Measurements from ENCODE around the gene PTPN23. TPM values are rescaled to one million over a fixed set of nuclear protein-coding genes. Genes with fewer than 3 reads are reported as not detected.

The PTPN23 gene
- total RNA-seq, 2 experiments from 2014 or later = 25.9 to 30.3 TPM

DNA sequence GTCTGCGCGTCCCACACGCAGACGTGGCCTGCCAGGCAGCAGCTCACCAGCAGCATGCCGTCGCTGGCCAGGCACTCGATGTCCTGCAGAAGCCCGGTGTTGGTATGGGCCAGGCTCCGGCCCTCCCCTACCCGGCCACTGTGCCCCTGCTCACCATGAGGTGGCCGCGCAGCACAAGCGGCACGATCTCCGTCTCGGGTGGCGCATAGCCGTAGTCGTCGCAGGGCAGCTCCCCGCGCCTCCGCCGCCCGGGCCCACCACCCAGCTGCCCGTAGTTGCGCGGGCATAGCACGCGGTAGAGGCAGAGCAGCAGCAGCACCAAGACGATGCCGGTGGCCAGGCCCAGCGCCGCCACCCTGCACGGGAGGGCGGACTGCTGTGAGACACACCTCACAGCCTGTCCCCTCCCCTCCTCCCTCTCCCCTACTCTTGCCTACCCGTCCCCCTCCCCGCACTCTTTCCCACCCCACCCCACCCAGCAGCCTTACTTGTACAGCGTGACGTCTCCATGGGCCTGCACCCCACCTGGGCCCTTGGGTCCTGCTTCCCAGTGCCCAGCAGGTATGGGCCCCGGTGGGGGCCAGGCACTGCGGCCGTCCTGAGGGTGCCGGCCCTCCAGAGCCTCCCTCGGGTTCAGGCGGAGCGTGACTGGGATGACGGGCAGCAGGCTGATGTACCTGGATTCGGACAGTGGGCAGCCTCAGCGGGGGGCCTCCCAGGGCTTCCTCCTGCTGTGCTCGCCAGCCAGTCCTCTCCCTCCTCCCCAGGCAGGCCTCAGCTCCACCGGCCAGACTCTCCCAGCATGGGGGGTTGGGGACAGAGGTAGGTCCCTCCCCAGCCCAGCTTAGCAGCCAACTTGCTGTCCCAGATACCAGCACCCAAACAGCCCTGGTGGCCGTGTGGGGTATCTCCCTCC lies 37.6 kb downstream of the PTPN23 start:
- no peak overlapping the region for H3K27ac Mint-ChIP-seq
- H3K36me3 Mint-ChIP-seq = peaks cover 9% of the 10 kb centered on the region
- no peaks in the 10 kb centered on the region for H3K27me3 Mint-ChIP-seq
- no peaks in the 10 kb centered on the region for H3K9me3 Mint-ChIP-seq
- H3K4me3 Mint-ChIP-seq = no peak overlapping the region
- DNase-seq = no peak
- peaks cover 17% of the 10 kb centered on the region for H3K4me1 Mint-ChIP-seq

DNA sequence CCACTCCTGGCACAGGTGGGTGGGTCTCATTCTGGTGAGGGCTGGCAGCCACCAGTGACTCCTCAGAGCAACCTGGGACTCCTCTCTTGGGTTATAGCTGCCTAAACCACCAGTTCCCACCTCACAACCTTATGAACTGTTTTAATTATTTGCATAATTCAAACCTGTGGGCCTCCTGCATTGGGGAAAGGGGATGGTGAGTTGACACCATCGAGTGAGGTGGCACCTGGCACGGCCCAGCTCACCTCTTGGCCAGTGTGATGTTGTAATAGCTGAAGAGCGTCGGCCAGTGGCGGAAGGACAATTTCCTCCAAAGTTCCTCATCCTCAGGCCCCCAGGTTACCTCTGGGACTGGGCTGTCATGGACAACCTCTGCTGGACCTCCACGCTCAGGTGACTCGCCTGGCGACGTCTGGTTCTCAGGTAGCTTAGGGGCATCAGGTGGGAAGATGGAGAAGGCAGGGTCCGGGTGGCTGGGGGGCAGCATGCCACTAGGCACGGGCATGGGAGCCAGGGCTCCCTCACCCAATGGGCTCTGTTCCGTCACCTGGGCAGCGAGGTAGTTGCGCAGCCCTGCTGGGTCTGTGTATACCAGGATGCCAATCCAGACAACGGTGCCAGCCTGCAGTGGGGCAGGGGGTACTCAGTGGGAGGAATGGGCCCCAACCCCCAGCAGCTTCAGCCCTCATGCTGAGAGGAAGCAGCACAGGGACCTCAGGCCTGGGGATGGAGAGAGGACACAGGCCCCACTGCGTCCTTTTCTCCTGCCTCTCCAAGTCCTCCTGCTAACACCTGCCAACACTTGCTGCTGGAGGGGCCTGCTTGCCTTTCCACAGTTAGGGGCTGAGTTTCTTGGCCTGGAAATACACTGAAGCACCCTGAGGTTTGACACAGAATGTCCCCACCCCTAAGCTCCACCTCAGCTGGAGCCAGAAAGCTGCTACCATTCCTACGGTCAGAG lies 38.5 kb downstream of the PTPN23 start:
- no peaks in the 10 kb centered on the region for H3K9me3 Mint-ChIP-seq
- no peak for DNase-seq
- peaks cover 11% of the 10 kb centered on the region for H3K36me3 Mint-ChIP-seq
- no peaks in the 10 kb centered on the region for H3K27me3 Mint-ChIP-seq
- no peak overlapping the region for H3K27ac Mint-ChIP-seq
- H3K4me1 Mint-ChIP-seq = peaks cover 17% of the 10 kb centered on the region
- no peak overlapping the region for H3K4me3 Mint-ChIP-seq

DNA sequence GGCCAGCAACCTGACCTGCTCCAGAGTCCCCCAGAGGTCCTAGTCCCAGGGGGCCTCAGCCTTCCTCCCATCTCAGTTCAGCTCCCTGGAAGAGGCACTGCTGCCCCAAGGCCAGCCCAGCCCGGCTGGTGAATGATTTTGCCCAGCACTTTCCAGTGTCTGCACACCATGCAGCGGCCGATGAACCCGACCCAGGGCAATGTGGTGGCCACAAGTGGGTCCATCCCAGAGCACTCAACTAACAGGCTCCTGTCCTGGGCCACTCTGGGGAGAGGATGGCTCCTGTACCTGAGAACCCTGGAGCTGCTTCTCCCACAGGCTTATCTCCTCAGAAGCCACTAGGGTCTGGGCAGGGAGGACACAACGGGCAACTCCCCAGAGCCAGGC lies 39.2 kb downstream of the PTPN23 start:
- Mint-ChIP-seq H3K4me3 (no peak overlapping the region), H3K27me3 (no peaks in the 10 kb centered on the region), H3K9me3 (no peaks in the 10 kb centered on the region), H3K4me1 (peaks cover 17% of the 10 kb centered on the region), H3K27ac (no peak overlapping the region), H3K36me3 (peaks cover 11% of the 10 kb centered on the region)
- no peak for DNase-seq

DNA sequence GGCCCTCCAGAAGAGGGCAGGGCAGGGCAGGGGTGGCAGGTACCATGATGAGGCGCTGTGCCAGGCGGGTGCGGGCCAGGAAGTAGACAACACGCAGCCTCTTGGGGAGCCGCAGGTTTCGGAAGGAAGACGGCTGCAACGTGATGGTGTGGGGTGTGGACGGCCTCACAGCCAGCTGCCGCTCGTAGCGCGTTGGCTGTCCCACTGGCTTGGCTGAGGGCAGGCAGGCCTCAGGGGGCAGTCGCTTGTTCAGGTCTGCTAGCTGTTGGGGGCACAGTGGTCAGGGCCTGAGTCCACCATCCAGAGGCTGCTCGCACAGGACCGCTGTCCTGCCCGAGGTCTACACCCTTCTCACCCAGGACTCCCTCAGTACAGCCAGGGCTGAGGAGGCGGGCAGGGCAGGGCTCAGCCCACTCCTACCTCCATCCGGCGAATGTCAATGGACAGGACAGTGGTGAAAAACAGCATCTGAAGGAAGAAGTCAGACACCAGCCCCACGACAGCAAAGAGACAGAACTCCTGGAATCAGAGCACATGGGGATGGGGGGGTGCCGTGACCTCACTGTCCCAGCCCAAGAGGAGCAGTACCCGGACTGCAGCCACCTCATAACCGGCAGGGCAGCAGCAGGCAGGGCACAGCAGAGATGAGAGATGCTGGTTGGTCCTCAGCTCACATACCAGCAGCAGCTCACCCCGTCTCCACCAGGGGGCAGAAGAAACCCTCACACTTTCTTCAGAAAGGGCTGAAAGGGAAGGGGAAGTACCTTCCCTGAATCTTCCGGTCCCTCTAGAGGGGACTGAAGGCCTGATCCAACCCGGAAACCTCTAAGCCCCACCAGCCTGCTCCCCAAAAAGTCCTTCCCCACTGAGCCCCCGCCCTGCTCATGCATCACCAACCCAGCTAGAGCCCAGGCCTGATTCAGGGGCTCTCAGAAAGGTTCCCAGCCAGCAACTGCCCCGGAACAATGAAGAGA lies 40.0 kb downstream of the PTPN23 start:
- Mint-ChIP-seq H3K27me3 (no peaks in the 10 kb centered on the region), H3K4me1 (peaks cover 15% of the 10 kb centered on the region), H3K9me3 (no peaks in the 10 kb centered on the region), H3K27ac (peak overlapping the region; percentile 98), H3K4me3 (peak overlapping the region; percentile 69), H3K36me3 (peaks cover 11% of the 10 kb centered on the region)
- peak; percentile 86 for DNase-seq

DNA sequence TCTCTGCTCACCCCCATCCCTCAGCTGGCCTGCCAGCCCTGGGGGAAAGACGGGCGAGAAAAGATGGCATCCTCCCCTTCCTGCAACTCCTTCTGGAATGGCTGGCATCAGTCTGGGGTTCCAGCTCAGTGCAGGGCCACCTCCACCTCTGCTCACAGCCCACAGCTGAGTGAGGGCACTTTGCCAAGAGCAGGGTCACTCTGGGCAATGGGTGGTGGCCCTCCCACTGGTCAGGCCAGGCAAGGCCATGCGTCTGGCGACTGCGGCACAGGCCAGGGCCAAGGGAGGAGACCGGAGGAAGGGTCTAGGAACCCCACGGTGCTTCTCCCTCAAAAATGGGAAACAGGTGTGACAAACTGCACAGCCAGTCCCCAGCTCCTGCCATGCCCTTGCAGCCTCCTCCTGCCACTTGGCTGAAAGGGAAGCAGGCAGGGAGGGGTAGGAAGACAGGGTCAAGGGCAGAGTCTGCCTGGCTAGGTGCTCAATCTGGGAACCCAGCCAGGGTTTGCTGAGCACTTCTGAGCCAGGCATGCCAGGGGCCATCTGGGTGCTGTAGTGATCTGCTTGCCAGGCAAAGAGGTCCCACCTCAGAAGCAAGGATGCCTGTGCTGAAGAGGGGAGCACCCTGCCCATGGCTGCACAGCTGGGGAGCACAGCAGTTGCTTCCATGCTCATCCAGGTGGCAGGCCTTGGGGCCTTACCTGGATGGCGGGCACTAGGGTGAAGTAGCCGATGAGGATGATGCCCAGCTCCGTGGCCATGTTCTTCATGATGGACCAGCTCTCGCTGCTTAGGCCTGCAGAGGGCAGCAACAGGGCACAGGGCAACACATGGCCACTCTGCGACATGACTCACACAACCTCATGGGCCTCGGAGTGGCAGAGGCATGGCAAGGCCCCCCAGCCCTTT lies 41.2 kb downstream of the PTPN23 start:
- DNase-seq = no peak
- no peaks in the 10 kb centered on the region for H3K27me3 Mint-ChIP-seq
- no peaks in the 10 kb centered on the region for H3K9me3 Mint-ChIP-seq
- H3K4me3 Mint-ChIP-seq = peak overlapping the region; percentile 69
- H3K27ac Mint-ChIP-seq = peak overlapping the region; percentile 98
- peaks cover 15% of the 10 kb centered on the region for H3K4me1 Mint-ChIP-seq
- peaks cover 11% of the 10 kb centered on the region for H3K36me3 Mint-ChIP-seq

DNA sequence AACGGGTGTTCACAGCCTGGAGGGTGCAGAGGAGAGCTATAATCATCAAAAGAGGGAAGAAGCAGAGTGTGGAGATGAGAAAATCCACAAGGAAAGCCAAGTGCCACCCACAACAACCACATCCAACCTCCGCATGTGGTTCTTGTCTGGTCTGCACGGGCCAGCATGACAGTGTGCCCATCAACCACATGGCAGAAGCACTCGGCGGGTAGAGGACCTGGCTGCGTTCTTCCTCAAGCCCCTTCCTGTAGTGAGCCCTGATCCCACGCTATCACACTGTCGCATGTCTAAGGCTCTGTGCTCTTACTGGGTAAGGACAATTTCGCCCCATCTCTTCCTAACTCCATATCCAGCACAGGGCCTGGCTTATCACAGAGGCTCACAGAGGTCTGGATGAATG lies 41.9 kb downstream of the PTPN23 start:
- Mint-ChIP-seq H3K27ac (peak overlapping the region; percentile 98), H3K27me3 (no peaks in the 10 kb centered on the region), H3K9me3 (no peaks in the 10 kb centered on the region), H3K36me3 (peaks cover 11% of the 10 kb centered on the region), H3K4me1 (peaks cover 15% of the 10 kb centered on the region), H3K4me3 (no peak overlapping the region)
- no peak for DNase-seq

DNA sequence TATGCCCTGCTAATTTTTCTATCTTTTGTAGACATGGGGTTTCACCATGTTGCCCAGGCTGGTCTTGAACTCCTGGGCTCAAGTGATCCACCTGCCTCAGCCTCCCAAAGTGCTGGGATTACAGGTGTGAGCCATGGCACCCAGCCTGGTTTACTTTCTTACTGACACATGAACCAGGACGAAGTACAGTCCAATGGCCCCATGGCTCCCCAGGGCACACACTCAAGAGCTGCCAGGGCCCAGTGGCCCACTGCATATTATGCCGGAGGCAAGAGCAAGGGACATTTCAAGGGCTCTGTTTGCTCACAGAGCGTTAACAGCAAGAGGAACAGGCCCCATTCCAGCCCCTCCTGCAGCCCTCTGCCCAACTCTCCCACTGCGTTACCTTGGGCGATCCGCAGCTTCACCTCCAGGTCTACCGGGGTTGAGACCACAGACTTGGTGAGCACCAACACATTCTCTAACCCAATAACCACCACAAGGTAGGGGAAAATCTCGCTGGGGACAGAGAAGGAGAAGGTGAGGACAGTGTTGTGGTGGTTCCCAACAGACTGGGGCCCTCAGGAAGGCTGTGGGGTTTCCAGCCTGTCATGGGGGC lies 42.8 kb downstream of the PTPN23 start:
- Mint-ChIP-seq H3K4me3 (no peak overlapping the region), H3K27me3 (no peaks in the 10 kb centered on the region), H3K36me3 (peaks cover 12% of the 10 kb centered on the region), H3K27ac (peak overlapping the region; percentile 70), H3K9me3 (no peaks in the 10 kb centered on the region), H3K4me1 (peaks cover 15% of the 10 kb centered on the region)
- DNase-seq = no peak

DNA sequence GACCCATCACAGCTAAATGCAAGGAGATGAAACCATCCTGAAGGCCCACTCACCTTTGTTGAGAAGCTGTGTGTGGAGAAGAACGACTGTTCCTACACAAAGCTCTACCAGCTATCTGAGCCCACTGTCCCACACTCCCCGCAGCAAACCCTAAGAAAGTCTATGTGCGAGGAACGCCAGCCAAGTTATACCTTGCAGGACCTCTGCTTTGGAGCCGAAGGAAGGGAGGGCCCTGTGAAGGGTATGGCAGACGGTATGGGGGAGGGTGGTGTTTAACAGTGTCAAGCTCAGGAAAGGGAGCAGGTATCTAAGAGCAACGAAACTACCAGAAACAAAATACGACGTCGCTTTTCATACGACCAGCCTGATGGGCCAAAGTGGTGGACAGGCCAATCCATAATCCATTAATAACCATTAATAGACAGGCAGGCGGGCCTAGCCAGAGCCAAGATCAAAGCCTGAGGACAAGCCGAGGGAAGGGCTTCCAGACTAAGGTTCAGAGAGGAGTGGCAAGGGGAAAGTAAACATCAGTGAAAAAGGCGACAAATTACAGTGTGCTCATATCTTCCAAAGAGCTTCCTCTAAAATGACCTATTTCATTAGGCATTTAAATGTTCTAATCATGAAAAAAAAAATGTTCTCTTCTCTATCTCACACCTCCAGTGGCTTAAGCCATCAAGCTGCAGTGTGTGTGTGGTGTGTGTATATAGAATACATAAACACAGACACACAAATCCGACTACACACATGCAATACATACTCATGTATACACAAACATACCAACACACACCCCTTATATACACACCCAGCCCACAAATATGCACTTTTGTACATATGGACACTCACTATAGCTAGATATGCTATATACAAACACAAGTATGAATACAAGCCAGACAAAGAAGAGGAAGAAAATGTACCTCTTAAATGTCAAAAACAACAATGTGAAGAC lies 43.9 kb downstream of the PTPN23 start:
- Mint-ChIP-seq H3K9me3 (no peaks in the 10 kb centered on the region), H3K4me3 (no peak overlapping the region), H3K4me1 (peaks cover 15% of the 10 kb centered on the region), H3K27me3 (no peaks in the 10 kb centered on the region), H3K36me3 (peaks cover 12% of the 10 kb centered on the region), H3K27ac (no peak overlapping the region)
- DNase-seq = no peak

DNA sequence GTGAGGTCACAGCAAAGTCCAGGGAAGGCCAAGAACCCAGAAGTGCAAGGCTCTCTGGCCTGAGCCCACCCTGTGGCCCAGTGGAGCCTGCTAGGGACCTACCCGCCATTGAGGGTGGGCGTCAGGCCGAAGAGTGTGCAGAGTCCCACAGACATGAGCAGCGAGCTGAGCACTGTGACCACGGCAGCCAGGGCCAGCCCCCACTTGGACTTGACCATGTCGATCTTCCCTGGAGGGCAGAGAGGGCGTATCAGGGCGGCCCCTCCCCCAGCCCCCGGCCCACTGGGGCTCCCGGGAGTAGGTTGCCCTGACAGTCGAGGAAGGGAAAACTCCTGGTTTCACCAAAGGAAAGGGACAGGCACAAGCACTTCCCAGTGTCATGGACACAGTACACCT lies 44.6 kb downstream of the PTPN23 start:
- peaks cover 15% of the 10 kb centered on the region for H3K4me1 Mint-ChIP-seq
- H3K4me3 Mint-ChIP-seq = no peak overlapping the region
- H3K36me3 Mint-ChIP-seq = peaks cover 12% of the 10 kb centered on the region
- no peak overlapping the region for H3K27ac Mint-ChIP-seq
- no peaks in the 10 kb centered on the region for H3K27me3 Mint-ChIP-seq
- H3K9me3 Mint-ChIP-seq = no peaks in the 10 kb centered on the region
- DNase-seq = no peak

DNA sequence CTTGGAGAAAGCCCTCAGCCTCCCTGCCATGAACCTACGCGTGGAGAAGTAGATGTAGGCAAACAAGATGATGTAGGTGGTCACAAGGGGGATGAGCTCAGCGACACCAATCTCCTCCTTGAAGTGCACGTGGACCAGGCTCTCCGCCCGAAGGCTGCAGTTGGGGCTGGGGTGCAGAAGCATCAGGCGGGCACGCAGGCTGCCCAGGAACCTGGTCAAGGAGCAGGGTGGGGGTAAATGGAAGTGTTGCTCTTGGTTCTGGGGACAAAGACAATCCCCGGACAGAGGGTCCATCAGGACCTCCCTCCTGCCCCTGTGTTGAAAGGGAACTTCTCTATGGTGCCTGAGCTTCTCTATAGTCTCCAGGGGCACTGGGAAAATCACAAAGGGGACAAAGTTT lies 45.1 kb downstream of the PTPN23 start:
- H3K27ac Mint-ChIP-seq = no peak overlapping the region

DNA sequence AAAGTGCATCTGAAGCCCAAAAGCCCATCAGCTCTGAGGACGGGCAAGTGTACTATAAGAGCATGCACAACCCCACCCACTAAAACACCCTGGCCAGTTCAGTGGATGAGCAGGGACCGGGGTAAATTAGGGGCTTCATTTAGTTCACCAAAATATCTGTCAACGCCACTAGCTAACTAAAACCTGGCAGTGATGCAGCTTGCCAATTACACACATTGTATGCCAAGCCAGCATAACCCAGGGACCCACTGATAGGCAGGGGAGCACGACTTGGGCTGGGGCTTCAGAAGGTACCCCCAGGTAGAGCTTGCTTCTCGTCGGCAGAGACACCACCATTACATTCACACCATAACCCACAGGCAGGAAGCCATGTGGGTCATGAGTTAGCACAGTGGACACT lies 47.0 kb downstream of the PTPN23 start:
- Mint-ChIP-seq H3K27me3 (no peaks in the 10 kb centered on the region), H3K4me1 (peaks cover 3% of the 10 kb centered on the region), H3K36me3 (peaks cover 8% of the 10 kb centered on the region), H3K4me3 (no peak overlapping the region), H3K27ac (no peak overlapping the region), H3K9me3 (no peaks in the 10 kb centered on the region)
- DNase-seq = no peak

More for the DNA sequence above, 45.1 kb downstream of the PTPN23 start:
- no peaks in the 10 kb centered on the region for H3K27me3 Mint-ChIP-seq
- no peaks in the 10 kb centered on the region for H3K9me3 Mint-ChIP-seq
- peaks cover 12% of the 10 kb centered on the region for H3K36me3 Mint-ChIP-seq
- H3K4me3 Mint-ChIP-seq = no peak overlapping the region
- peaks cover 13% of the 10 kb centered on the region for H3K4me1 Mint-ChIP-seq
- no peak for DNase-seq

DNA sequence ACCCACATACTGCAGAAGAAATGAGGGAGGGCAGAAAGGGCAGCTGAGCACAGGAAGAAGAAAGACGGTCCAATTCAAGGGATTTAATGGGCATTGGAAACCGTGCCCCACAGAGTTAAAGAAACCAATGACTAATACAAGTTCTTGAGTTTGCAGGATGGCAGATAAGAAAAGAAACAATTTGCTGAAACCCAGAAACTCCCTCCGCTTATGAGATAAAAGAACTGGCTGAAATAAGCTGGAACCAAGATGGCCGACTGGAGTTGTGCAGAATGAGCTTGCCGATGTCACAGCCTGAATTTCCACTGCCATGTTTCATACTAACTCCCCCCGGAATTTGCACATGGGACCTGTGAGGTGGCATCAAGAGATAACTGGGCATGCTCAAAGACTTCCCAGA lies 47.8 kb downstream of the PTPN23 start:
- Mint-ChIP-seq H3K27me3 (no peaks in the 10 kb centered on the region), H3K27ac (no peak overlapping the region), H3K4me1 (no peaks in the 10 kb centered on the region), H3K36me3 (peaks cover 8% of the 10 kb centered on the region), H3K4me3 (no peak overlapping the region), H3K9me3 (no peaks in the 10 kb centered on the region)
- no peak for DNase-seq
